Smooth muscle cell (in vitro differentiated cells): ENCODE measurements around the gene PLEKHA7. TPM values are rescaled to one million over a fixed set of nuclear protein-coding genes. Genes with fewer than 3 reads are reported as not detected.

Experiments
- DNase-seq: peaks from one replicate; lab custom pipeline; 2025; ENCODE audit not compliant: unreplicated experiment; lab: John Stamatoyannopoulos, UW
- H2AFZ ChIP-seq: fragments of 200-600 bp; sonication (generic); 2 replicates; pipeline ENCODE4 v1.6.0; 2016; ENCODE audit warnings: antibody characterized with exemption, low read depth, mild to moderate bottlenecking
- H3F3A ChIP-seq: fragments of 200-600 bp; sonication (generic); 2 replicates; pipeline ENCODE4 v1.6.0; 2017; ENCODE audit warnings: antibody characterized with exemption, low read depth
- H3K27ac ChIP-seq: fragments of 200-600 bp; sonication (generic); 2 replicates; pipeline ENCODE4 v1.5.1; 2016; ENCODE audit warnings: low read depth, mild to moderate bottlenecking
- H3K27me3 ChIP-seq: fragments of 200-600 bp; sonication (generic); 2 replicates; pipeline ENCODE4 v1.6.1; 2016; ENCODE audit warnings: low read depth, mild to moderate bottlenecking
- H3K36me3 ChIP-seq: fragments of 200-600 bp; sonication (generic); 2 replicates; pipeline ENCODE4 v1.5.1; 2016; ENCODE audit warnings: low read depth
- H3K4me1 ChIP-seq: fragments of 200-600 bp; sonication (generic); 2 replicates; pipeline ENCODE4 v1.5.1; 2016; ENCODE audit warnings: low read depth
- H3K4me2 ChIP-seq: fragments of 200-600 bp; sonication (generic); 2 replicates; pipeline ENCODE4 v1.6.0; 2016; ENCODE audit warnings: mild to moderate bottlenecking
- H3K4me3 ChIP-seq: fragments of 200-600 bp; sonication (generic); 2 replicates; pipeline ENCODE4 v1.5.1; 2016; ENCODE audit warnings: mild to moderate bottlenecking
- H3K79me2 ChIP-seq: fragments of 200-600 bp; sonication (generic); 2 replicates; pipeline ENCODE4 v1.6.0; 2016; ENCODE audit warnings: low read depth, mild to moderate bottlenecking
- H3K9ac ChIP-seq: fragments of 200-600 bp; sonication (generic); 2 replicates; pipeline ENCODE4 v1.6.0; 2016; ENCODE audit warnings: low read depth
- H3K9me3 ChIP-seq: fragments of 200-600 bp; sonication (generic); replicated peaks from 2 replicates; pipeline ENCODE4 v1.5.1; 2016; ENCODE audit warnings: low read depth
- H4K20me1 ChIP-seq: fragments of 200-600 bp; sonication (generic); 2 replicates; pipeline ENCODE4 v1.6.0; 2016; ENCODE audit warnings: low read depth
- WGBS: methylation state at CpG from one replicate; pipeline ENCODE4 v1.1.7; 2016; ENCODE audit warnings: low lambda C conversion rate; 5-methylcytosine and 5-hydroxymethylcytosine counted together
- polyA plus RNA-seq: library from polyadenylated mRNA; unstranded; fragments of >200 nt; fragmentation: Nextera tagmentation; extraction: Ambion mirVana; gene quantifications from 2 replicates; pipeline ENCODE4 v1.2.1, GENCODE V29; 2016
- total RNA-seq: library from RNA; depleted of rRNA; stranded (reverse); fragments of >200 nt; gene quantifications from 2 replicates; pipeline ENCODE4 v1.2.3, GENCODE V29; 2014
- TF ChIP-seq, protein P1 (sequence below): fragments of 200-600 bp; sonication (generic); IDR thresholded peaks from 2 replicates; pipeline ENCODE4 v1.5.1; 2017; ENCODE audit warnings: borderline replicate concordance, mild to moderate bottlenecking, antibody characterized with exemption; ENCODE audit not compliant: insufficient read depth, poor library complexity, severe bottlenecking

Gene PLEKHA7
- total and polyA plus RNA-seq, 2 experiments from 2014 or later, result 0.19 to 22.2 TPM

DNA sequence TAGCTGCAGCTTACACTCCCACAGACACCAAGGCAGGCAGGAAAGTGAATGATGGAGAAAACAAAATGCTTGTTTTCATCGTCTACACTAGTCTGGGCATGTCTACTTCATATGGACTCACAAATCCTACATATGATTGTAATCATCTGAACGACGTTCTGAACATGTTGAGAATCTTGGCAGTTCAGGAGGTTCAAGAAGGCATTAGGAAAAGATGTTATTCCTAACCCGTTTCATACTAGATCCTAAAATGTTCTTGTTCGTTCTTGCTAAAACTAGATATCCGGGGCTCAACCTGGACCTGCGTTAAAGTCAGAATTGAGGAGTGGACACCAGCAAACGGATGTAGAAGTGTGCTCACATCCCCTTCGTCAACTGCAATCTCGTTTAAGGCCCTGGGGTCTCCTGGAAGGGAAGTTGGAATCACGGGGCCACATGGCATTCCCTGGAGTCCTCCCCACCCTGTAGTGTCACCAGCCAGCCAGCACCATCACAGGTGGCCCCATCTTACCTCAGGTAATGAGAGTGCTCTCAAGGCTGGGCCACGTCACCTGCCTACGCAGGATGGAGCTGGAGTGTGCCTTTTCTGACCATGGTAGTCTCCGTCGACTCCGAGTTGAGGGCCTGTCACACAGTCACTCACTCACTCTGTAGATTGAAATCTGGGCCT lies 238.5 kb downstream of the PLEKHA7 start:
- Histone ChIP-seq H4K20me1 (no peaks in the 10 kb centered on the region), H3K4me2 (no peak overlapping the region), H3K27ac (no peak overlapping the region), H3K9me3 (no peaks in the 10 kb centered on the region), H2AFZ (no peak overlapping the region), H3K9ac (no peak overlapping the region), H3K4me1 (no peaks in the 10 kb centered on the region), H3F3A (no peaks in the 10 kb centered on the region), H3K27me3 (no peaks in the 10 kb centered on the region), H3K4me3 (no peak overlapping the region), H3K36me3 (no peaks in the 10 kb centered on the region), H3K79me2 (no peaks in the 10 kb centered on the region)
- DNase-seq, result no peak
- WGBS, result 95% methylated on average over 16 of the region's 16 CpGs
- TF ChIP-seq, protein P1, sequence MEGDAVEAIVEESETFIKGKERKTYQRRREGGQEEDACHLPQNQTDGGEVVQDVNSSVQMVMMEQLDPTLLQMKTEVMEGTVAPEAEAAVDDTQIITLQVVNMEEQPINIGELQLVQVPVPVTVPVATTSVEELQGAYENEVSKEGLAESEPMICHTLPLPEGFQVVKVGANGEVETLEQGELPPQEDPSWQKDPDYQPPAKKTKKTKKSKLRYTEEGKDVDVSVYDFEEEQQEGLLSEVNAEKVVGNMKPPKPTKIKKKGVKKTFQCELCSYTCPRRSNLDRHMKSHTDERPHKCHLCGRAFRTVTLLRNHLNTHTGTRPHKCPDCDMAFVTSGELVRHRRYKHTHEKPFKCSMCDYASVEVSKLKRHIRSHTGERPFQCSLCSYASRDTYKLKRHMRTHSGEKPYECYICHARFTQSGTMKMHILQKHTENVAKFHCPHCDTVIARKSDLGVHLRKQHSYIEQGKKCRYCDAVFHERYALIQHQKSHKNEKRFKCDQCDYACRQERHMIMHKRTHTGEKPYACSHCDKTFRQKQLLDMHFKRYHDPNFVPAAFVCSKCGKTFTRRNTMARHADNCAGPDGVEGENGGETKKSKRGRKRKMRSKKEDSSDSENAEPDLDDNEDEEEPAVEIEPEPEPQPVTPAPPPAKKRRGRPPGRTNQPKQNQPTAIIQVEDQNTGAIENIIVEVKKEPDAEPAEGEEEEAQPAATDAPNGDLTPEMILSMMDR, result no peak

DNA sequence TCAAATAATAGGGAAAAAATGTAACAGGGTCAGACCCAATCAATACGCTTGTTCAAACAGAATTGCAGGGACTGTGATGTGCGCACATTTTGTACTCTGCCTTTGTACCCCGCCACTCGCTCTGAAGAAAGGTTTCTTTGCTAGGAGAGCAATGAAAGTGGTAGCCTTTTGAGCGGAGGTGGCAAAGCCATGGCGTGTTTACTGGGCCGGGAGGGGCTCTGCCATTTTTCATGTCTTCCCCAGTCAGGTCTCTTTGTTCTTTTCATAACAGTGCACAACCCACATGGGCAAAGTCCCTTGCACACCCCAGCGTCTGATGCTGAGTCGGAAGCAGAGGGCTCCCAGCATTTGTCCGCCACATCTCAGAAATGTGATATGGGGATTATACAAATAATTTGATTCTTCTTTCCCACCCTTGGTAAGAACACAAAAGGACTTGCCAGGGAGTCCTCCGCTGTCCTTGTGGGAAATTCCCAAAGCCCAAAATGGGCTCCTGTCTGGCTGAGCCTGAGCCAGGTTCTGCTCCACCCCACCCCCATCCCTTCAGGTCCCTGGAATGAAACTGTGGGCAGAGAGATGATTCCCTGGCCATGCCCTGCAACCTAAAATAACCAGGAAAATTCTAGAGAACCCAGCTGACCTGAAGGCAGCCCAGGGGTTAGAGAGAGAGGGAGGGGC lies 239.1 kb downstream of the PLEKHA7 start:
- H3K27ac ChIP-seq, result no peak overlapping the region
- TF ChIP-seq, protein P1, result no peak

DNA sequence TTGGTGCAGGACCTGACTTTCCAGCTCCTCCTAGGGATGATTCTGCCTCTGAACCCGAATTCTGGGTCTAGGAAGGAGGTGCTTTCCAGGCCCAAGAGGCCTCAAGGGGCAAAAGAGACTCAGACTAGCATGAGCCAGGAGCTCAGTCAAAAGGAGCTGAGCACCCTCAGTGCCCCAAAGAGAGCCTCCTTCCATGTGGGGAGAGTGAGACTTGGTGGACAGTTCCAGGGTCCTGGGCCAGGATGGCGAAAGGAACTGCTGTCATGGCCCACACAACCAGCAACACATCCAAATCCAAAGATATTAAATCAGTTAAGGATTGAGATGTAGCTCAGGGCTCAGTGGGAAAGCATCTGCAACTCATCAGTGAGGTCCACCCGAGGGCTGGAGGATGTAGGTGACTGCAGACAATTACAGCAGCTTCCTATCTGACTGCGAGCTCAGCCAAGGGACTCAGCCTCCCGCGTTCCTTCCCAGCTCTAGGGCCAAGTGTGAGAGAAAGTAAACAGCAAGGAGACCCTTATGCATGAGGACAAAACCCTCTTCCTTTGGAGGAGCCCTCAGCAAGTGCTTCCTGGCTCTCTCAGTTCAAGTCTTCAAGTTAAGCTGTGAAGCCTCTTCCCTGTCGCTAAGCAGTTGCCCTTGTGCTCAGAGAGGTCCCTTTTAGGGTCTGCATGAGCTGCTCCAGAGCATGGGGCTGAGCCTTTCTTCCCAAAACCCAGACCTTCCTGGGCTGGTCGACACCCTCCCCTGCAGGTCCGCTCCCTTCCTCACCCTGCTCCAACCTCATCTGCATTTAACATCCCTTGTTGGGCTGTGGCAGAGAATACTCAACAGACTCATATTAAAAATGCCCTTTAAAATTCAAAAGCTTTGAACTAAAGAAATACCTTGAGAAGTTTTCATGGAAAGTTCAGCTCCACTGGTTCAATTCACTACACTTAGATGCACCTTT lies 240.0 kb downstream of the PLEKHA7 start:
- no peaks in the 10 kb centered on the region for H3K4me1 ChIP-seq
- 84% methylated on average over 9 of the region's 9 CpGs for WGBS

More for the DNA sequence above, 239.1 kb downstream of the PLEKHA7 start:
- over 99% methylated on average over 11 of the region's 11 CpGs for WGBS
- H4K20me1 ChIP-seq, result no peaks in the 10 kb centered on the region
- H3K27me3 ChIP-seq, result no peaks in the 10 kb centered on the region
- no peaks in the 10 kb centered on the region for H3K9me3 ChIP-seq
- H2AFZ ChIP-seq, result no peak overlapping the region
- no peak for DNase-seq
- H3K79me2 ChIP-seq, result no peaks in the 10 kb centered on the region
- no peak overlapping the region for H3K4me3 ChIP-seq
- no peak overlapping the region for H3K4me2 ChIP-seq
- no peaks in the 10 kb centered on the region for H3F3A ChIP-seq
- H3K9ac ChIP-seq, result no peak overlapping the region
- H3K4me1 ChIP-seq, result no peaks in the 10 kb centered on the region
- no peaks in the 10 kb centered on the region for H3K36me3 ChIP-seq

More for the DNA sequence above, 240.0 kb downstream of the PLEKHA7 start:
- no peaks in the 10 kb centered on the region for H4K20me1 ChIP-seq
- no peak overlapping the region for H2AFZ ChIP-seq
- H3K27me3 ChIP-seq, result no peaks in the 10 kb centered on the region
- H3K27ac ChIP-seq, result no peak overlapping the region
- H3K79me2 ChIP-seq, result no peaks in the 10 kb centered on the region
- H3K36me3 ChIP-seq, result no peaks in the 10 kb centered on the region
- no peak overlapping the region for H3K4me2 ChIP-seq
- no peaks in the 10 kb centered on the region for H3K9me3 ChIP-seq
- H3F3A ChIP-seq, result no peaks in the 10 kb centered on the region
- no peak overlapping the region for H3K4me3 ChIP-seq
- TF ChIP-seq, protein P1, result no peak
- H3K9ac ChIP-seq, result no peak overlapping the region
- DNase-seq, result no peak
